Activated gamma-delta T cell (primary cell): ENCODE measurements around the gene CNTLN.
"Not testable (repeated sequence)": the region's sequence is repeated elsewhere in the genome, so short reads cannot be mapped to it uniquely, and the experiment has no call there.

ENCODE experiments used
- DNase-seq: peaks from one replicate; lab custom pipeline; 2025; lab: John Stamatoyannopoulos, UW

CNTLN gene

DNA sequence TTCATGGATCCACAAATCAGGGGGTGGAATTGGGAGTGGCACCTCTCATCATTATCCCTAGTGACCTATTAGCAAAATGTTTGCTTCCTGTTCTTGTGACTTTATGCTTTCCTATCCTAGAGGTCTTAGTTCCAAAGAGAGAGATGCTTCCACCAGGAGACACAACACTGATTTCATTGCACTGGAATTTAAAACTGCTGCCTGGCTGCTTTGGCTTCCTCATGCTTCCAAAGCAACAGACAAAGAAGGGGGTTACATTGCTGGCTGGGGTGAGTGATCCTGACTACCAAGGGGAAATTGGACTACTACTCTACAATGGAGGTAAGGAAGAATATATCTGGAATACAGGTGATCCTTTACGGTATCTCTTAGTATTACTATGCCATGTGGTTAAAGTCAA lies 374.9 kb downstream of the CNTLN start:
- DNase-seq = no peak

DNA sequence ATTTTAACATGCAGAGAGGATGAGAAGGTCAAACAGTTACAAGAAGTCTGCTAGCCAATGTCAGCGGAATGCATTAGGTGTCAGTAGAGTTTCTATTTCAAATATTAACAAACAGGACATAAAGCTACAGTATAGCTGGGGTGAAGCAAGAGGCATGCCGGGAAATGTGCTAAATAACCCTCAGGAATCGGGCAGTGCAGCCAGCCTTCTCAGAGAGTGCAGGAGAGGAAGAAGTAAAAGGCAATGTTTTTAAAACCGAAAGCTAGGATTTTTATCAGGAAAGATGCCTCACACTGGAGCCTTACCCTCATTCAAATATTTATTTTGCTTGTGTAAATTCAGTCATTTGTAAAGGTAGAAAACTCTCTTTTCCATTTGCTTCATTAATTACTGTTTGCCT lies 384.9 kb downstream of the CNTLN start:
- DNase-seq = no peak

DNA sequence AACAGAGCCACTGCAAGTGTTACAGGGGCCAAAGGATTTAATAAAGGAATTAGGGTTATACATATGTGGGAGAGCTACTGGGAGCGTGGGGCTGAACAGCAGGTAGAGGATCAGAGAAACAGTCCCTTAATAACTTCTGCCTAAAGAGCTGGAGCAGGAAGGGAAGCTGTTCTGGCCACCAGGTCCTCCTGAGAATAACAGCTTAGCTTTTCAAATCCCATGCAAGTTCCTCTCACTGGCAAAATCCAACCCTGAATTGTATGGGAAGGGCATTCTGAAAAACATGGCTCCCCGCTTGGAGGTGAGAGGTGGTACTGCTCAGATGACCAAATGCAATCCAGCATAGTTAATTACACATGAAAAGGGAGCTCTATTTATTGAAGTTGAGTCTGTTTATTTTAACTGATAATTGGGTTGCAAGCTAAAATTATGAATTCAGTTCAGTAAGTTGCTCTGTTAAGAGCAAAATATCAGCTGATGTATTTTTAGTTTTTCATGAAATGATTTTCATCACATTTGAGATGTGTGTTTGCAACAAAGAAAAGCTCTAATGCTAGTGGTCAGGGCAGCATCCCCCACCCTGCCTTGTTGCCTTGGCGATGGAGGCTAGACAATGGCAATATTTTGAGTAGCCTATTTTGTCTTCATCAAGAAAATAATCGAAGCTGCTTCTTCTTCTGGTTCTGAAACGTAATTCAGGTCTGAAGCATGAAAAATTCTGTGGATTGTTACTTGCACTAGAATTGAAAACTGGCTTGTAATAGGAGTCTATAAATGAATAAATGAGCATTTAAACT lies 385.6 kb downstream of the CNTLN start:
- DNase-seq = no peak

GRCh38 chr9:17521100-17521855 lies 386.4 kb downstream of the CNTLN start:
- no peak for DNase-seq

- not testable (repeated sequence) for DNase-seq
Measured at GRCh38 chr9:17526726-17527125, 391.9 kb downstream of the CNTLN start.

DNA sequence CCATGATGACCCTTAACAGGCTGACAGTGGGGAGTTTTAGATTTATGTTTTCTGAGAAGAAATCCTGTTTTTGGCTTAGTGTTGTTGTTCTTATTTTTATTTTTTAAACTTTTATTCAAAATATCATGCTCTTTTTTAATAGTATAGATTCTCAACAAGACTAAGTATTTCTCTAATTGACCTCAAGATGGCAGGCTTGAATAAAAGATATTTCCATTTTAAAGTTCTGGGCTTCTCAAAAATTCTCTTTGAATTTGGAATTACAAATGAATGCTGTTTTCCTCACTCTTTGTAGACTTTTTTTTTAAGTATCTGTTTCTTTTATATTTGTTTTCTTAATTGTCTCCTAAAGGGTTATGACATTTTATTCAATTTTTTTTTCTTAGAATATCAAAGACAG lies 394.0 kb downstream of the CNTLN start:
- no peak for DNase-seq

DNA sequence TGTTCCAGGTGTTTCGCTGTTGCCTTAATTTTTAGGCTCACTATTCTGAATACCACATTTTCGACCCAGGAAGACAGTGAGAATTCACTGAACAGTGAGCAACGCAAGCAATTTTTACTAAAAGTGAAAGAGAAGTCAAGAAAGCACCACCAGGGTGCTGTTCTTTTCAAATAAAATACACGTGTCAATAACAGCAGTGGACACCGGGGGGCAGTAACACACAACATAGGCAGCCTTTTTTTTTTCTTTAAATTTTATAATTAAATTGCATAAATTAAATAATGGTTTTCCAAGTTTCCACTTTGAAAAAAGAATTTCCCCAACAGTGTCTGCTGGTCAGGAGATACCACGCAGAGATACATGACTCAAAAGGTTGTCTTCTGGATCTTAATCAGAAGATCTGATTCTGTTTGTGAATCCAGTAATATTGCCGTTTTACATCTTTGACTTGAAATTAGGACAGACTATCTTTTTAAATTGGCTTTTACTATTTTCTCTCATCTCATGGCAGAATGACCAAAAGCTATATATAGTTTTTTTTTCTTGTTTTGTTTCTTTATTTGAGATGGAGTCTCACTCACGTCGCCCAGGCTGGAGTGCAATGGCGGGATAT lies 396.9 kb downstream of the CNTLN start:
- DNase-seq = no peak

- no peak for DNase-seq
Measured at GRCh38 chr9:17532461-17532860, 397.6 kb downstream of the CNTLN start.

GRCh38 chr9:17535176-17535575 lies 400.3 kb downstream of the CNTLN start:
- no peak for DNase-seq

GRCh38 chr9:17536027-17536426 lies 401.2 kb downstream of the CNTLN start:
- DNase-seq = no peak

- DNase-seq = no peak
Measured at GRCh38 chr9:17551023-17551422, 416.2 kb downstream of the CNTLN start.
